HUES48 (cell line): ENCODE measurements around the gene SPAM1.

Source experiments
- H3K27ac ChIP-seq: one replicate; pipeline ENCODE4 v1.7.0; 2013; ENCODE audit warnings: low read depth, low read length, inconsistent platforms
- H3K27me3 ChIP-seq: 2 replicates; pipeline ENCODE4 v1.6.1; 2013; ENCODE audit warnings: mild to moderate bottlenecking, low read length; ENCODE audit not compliant: control insufficient read depth, insufficient read depth
- H3K36me3 ChIP-seq: 2 replicates; pipeline ENCODE4 v1.6.1; 2013; ENCODE audit warnings: low read length; ENCODE audit not compliant: control insufficient read depth, insufficient read depth
- H3K4me1 ChIP-seq: 2 replicates; pipeline ENCODE4 v1.6.1; 2013; ENCODE audit warnings: mild to moderate bottlenecking, low read length; ENCODE audit not compliant: control insufficient read depth, insufficient read depth
- H3K4me3 ChIP-seq: 2 replicates; pipeline ENCODE4 v1.5.1; 2013; ENCODE audit warnings: mild to moderate bottlenecking, low read depth, low read length
- H3K9ac ChIP-seq: 2 replicates; pipeline ENCODE4 v1.6.1; 2013; ENCODE audit warnings: mild to moderate bottlenecking, low read depth, low read length, moderate library complexity
- H3K9me3 ChIP-seq: 2 replicates; pipeline ENCODE4 v1.6.1; 2013; ENCODE audit warnings: low read length; ENCODE audit not compliant: control insufficient read depth, insufficient read depth

Gene SPAM1

GRCh38 chr7:123948136-123948535 is 23.1 kb downstream of the SPAM1 start:
- Histone ChIP-seq H3K9ac (no peak overlapping the region), H3K27me3 (no peaks in the 10 kb centered on the region), H3K4me1 (peaks cover 43% of the 10 kb centered on the region), H3K36me3 (no peaks in the 10 kb centered on the region), H3K4me3 (no peak overlapping the region), H3K27ac (no peak overlapping the region), H3K9me3 (no peaks in the 10 kb centered on the region)

GRCh38 chr7:123958186-123958703 is 33.2 kb downstream of the SPAM1 start:
- 0 out of 2 replicates have a peak, but pooled peaks cover 6% of the 10 kb centered on the region for H3K4me1 ChIP-seq
- no peak overlapping the region for H3K27ac ChIP-seq

GRCh38 chr7:123961771-123962170 is 36.7 kb downstream of the SPAM1 start:
- Histone ChIP-seq H3K9me3 (no peaks in the 10 kb centered on the region), H3K27ac (no peak overlapping the region), H3K4me3 (no peak overlapping the region), H3K36me3 (no peaks in the 10 kb centered on the region), H3K27me3 (no peaks in the 10 kb centered on the region), H3K9ac (no peak overlapping the region), H3K4me1 (0 out of 2 replicates have a peak, but pooled peaks cover 6% of the 10 kb centered on the region)

More at GRCh38 chr7:123958186-123958703, 33.2 kb downstream of the SPAM1 start:
- no peak overlapping the region for H3K4me3 ChIP-seq
- no peaks in the 10 kb centered on the region for H3K27me3 ChIP-seq
- H3K36me3 ChIP-seq: no peaks in the 10 kb centered on the region
- no peaks in the 10 kb centered on the region for H3K9me3 ChIP-seq
- no peak overlapping the region for H3K9ac ChIP-seq

- Histone ChIP-seq H3K9me3 (no peaks in the 10 kb centered on the region), H3K9ac (no peak overlapping the region), H3K4me1 (0 out of 2 replicates have a peak, but pooled peaks cover 3% of the 10 kb centered on the region), H3K36me3 (no peaks in the 10 kb centered on the region), H3K4me3 (no peak overlapping the region), H3K27me3 (no peaks in the 10 kb centered on the region), H3K27ac (no peak overlapping the region)
Measured at GRCh38 chr7:123966936-123967335, 41.9 kb downstream of the SPAM1 start.

- H3K4me3 ChIP-seq: no peak overlapping the region
- no peak overlapping the region for H3K9ac ChIP-seq
- no peaks in the 10 kb centered on the region for H3K36me3 ChIP-seq
- no peaks in the 10 kb centered on the region for H3K9me3 ChIP-seq
- H3K27me3 ChIP-seq: no peaks in the 10 kb centered on the region
- no peaks in the 10 kb centered on the region for H3K4me1 ChIP-seq
- no peak overlapping the region for H3K27ac ChIP-seq
Measured at GRCh38 chr7:123972045-123972444, 47.0 kb downstream of the SPAM1 start.

GRCh38 chr7:123972831-123973230 is 47.8 kb downstream of the SPAM1 start:
- no peaks in the 10 kb centered on the region for H3K4me1 ChIP-seq
- no peak overlapping the region for H3K4me3 ChIP-seq
- H3K36me3 ChIP-seq: no peaks in the 10 kb centered on the region

GRCh38 chr7:123974326-123974908 is 49.4 kb downstream of the SPAM1 start:
- Histone ChIP-seq H3K36me3 (no peaks in the 10 kb centered on the region), H3K27me3 (no peaks in the 10 kb centered on the region), H3K4me3 (no peak overlapping the region), H3K9ac (no peak overlapping the region), H3K27ac (no peak overlapping the region), H3K9me3 (no peaks in the 10 kb centered on the region), H3K4me1 (no peaks in the 10 kb centered on the region)

More at GRCh38 chr7:123972831-123973230, 47.8 kb downstream of the SPAM1 start:
- no peak overlapping the region for H3K9ac ChIP-seq
- no peaks in the 10 kb centered on the region for H3K9me3 ChIP-seq
- H3K27me3 ChIP-seq: no peaks in the 10 kb centered on the region
- no peak overlapping the region for H3K27ac ChIP-seq

- Histone ChIP-seq H3K4me1 (no peaks in the 10 kb centered on the region), H3K9ac (no peak overlapping the region)
Measured at GRCh38 chr7:123975084-123975483, 50.0 kb downstream of the SPAM1 start.

GRCh38 chr7:123977081-123977480 is 52.0 kb downstream of the SPAM1 start:
- H3K36me3 ChIP-seq: no peaks in the 10 kb centered on the region
- no peaks in the 10 kb centered on the region for H3K27me3 ChIP-seq
- no peak overlapping the region for H3K4me3 ChIP-seq
- H3K27ac ChIP-seq: no peak overlapping the region
- no peaks in the 10 kb centered on the region for H3K9me3 ChIP-seq
- no peaks in the 10 kb centered on the region for H3K4me1 ChIP-seq
- H3K9ac ChIP-seq: no peak overlapping the region

More at GRCh38 chr7:123975084-123975483, 50.0 kb downstream of the SPAM1 start:
- H3K9me3 ChIP-seq: no peaks in the 10 kb centered on the region
- H3K27ac ChIP-seq: no peak overlapping the region
- no peak overlapping the region for H3K4me3 ChIP-seq
- no peaks in the 10 kb centered on the region for H3K36me3 ChIP-seq
- H3K27me3 ChIP-seq: no peaks in the 10 kb centered on the region

- no peaks in the 10 kb centered on the region for H3K36me3 ChIP-seq
- H3K4me1 ChIP-seq: no peaks in the 10 kb centered on the region
- no peaks in the 10 kb centered on the region for H3K9me3 ChIP-seq
- no peaks in the 10 kb centered on the region for H3K27me3 ChIP-seq
- H3K9ac ChIP-seq: no peak overlapping the region
- H3K27ac ChIP-seq: no peak overlapping the region
- no peak overlapping the region for H3K4me3 ChIP-seq
Measured at GRCh38 chr7:123979876-123980275, 54.8 kb downstream of the SPAM1 start.

GRCh38 chr7:123987445-123987844 is 62.4 kb downstream of the SPAM1 start:
- no peaks in the 10 kb centered on the region for H3K36me3 ChIP-seq
- H3K4me1 ChIP-seq: no peaks in the 10 kb centered on the region
- no peaks in the 10 kb centered on the region for H3K9me3 ChIP-seq
- H3K9ac ChIP-seq: no peak overlapping the region
- H3K27me3 ChIP-seq: no peaks in the 10 kb centered on the region
- H3K27ac ChIP-seq: no peak overlapping the region
- H3K4me3 ChIP-seq: no peak overlapping the region
